Endothelial cell (in vitro differentiated cells): ENCODE results near the gene MPP2. TPM values are rescaled to one million over a fixed set of nuclear protein-coding genes. Genes with fewer than 3 reads are reported as not detected.
A peak's percentile ranks its signal among the peaks of the same experiment; 100 is the strongest.
"Not testable (repeated sequence)": the region's sequence is repeated elsewhere in the genome, so short reads cannot be mapped to it uniquely, and the experiment has no call there.

Experiments
- DNase-seq: peaks from one replicate; pipeline ENCODE4 v3.0.0; 2021; ENCODE audit warnings: low spot score
- H3K27ac Mint-ChIP-seq: one replicate; pipeline ENCODE4 v1.8.0; 2021; ENCODE audit warnings: mixed read lengths, inconsistent platforms; ENCODE audit not compliant: unreplicated experiment
- H3K27me3 Mint-ChIP-seq: one replicate; pipeline ENCODE4 v1.8.0; 2021; ENCODE audit warnings: mild to moderate bottlenecking, moderate library complexity, mixed read lengths, inconsistent platforms; ENCODE audit not compliant: unreplicated experiment
- H3K36me3 Mint-ChIP-seq: one replicate; pipeline ENCODE4 v1.8.0; 2021; ENCODE audit warnings: mild to moderate bottlenecking, low read depth, mixed read lengths, inconsistent platforms; ENCODE audit not compliant: unreplicated experiment
- H3K4me1 Mint-ChIP-seq: one replicate; pipeline ENCODE4 v1.8.0; 2021; ENCODE audit warnings: mild to moderate bottlenecking, mixed read lengths, inconsistent platforms; ENCODE audit not compliant: unreplicated experiment
- H3K4me3 Mint-ChIP-seq: one replicate; pipeline ENCODE4 v1.8.0; 2021; ENCODE audit warnings: mild to moderate bottlenecking, mixed read lengths, inconsistent platforms; ENCODE audit not compliant: unreplicated experiment
- H3K9me3 Mint-ChIP-seq: one replicate; pipeline ENCODE4 v1.8.0; 2021; ENCODE audit warnings: mixed read lengths, inconsistent platforms; ENCODE audit not compliant: unreplicated experiment
- total RNA-seq: library from RNA; stranded (reverse); fragmentation: NEBNext Ultra II Directional; extraction: Animal tissue kit (Norgen Biotek cat#: 25700); gene quantifications from one replicate; pipeline ENCODE4 v1.2.1, GENCODE V29; 2021; ENCODE audit not compliant: unreplicated experiment
- TF ChIP-seq, protein P1 (sequence below): fragments of 200-600 bp; sonication (generic); IDR thresholded peaks from one replicate; pipeline ENCODE4 v1.5.0; 2021; ENCODE audit warnings: antibody characterized with exemption; ENCODE audit not compliant: unreplicated experiment

The MPP2 gene
- total RNA-seq, 1 donor from 2014 or later: 8.4 TPM

DNA sequence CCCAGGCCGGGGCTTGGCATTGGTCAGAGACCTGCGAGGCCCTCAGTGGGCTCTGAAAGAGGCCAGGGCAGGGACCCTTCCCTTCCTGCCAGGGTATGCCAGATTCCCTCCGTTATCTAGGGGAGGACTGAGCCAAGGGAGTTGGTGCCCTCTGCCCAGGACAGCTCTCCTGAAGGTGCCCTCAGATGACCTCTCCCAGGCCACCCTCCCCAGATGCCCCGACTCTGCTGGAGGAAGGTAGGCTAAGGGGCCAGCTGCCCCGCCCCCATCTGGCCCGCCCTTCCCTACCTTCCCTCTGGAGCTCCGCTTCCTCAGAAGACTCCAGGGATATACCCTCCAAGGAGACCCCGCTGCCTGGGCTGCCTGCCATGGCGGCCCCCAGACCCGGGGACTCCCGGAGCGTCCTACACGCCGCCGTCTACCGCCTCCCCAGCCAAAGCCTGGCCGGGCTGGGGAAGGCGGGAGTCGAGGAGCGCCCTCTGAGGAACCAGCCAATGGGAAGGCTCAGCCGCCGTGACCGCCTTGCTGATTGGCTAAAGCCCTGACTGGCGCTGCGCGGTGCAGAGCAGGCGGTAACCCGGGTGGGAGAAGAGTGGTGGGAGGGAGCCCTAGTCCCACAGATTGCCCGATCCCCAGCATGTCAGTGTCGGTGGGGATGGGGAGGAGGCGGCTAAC, 7.0 kb downstream of the MPP2 start:
- Mint-ChIP-seq H3K36me3 (peaks cover 3% of the 10 kb centered on the region), H3K9me3 (no peaks in the 10 kb centered on the region), H3K4me3 (peak overlapping the region; percentile 83), H3K27me3 (peaks cover 5% of the 10 kb centered on the region), H3K4me1 (peaks cover 4% of the 10 kb centered on the region), H3K27ac (no peak overlapping the region)
- TF ChIP-seq, protein P1, sequence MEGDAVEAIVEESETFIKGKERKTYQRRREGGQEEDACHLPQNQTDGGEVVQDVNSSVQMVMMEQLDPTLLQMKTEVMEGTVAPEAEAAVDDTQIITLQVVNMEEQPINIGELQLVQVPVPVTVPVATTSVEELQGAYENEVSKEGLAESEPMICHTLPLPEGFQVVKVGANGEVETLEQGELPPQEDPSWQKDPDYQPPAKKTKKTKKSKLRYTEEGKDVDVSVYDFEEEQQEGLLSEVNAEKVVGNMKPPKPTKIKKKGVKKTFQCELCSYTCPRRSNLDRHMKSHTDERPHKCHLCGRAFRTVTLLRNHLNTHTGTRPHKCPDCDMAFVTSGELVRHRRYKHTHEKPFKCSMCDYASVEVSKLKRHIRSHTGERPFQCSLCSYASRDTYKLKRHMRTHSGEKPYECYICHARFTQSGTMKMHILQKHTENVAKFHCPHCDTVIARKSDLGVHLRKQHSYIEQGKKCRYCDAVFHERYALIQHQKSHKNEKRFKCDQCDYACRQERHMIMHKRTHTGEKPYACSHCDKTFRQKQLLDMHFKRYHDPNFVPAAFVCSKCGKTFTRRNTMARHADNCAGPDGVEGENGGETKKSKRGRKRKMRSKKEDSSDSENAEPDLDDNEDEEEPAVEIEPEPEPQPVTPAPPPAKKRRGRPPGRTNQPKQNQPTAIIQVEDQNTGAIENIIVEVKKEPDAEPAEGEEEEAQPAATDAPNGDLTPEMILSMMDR: no peak
- DNase-seq: peak; percentile 88

DNA sequence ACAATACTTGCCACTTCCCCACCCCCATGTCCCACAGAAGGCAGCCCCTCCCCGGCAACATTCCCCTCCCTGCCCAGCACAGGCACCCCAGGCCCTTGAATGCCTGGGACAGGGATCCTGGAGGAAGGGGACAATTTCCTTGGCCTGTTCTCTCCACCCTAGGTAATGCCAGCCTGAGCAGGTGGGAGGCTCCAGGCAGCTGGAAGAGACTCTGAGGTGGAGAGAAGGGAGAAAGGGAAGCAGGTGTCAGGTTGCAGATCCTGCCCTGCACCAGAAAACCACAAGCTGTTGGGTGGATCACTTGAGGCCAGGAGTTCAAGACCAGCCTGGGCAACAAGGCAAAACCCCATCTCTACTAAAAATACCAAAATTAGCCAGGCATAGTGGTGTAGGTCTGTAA, 8.9 kb downstream of the MPP2 start:
- Mint-ChIP-seq H3K4me3 (no peak overlapping the region), H3K27ac (no peak overlapping the region), H3K36me3 (peaks cover 3% of the 10 kb centered on the region), H3K4me1 (peaks cover 4% of the 10 kb centered on the region), H3K9me3 (no peaks in the 10 kb centered on the region), H3K27me3 (peaks cover 2% of the 10 kb centered on the region)
- TF ChIP-seq, protein P1: no peak
- DNase-seq: no peak

DNA sequence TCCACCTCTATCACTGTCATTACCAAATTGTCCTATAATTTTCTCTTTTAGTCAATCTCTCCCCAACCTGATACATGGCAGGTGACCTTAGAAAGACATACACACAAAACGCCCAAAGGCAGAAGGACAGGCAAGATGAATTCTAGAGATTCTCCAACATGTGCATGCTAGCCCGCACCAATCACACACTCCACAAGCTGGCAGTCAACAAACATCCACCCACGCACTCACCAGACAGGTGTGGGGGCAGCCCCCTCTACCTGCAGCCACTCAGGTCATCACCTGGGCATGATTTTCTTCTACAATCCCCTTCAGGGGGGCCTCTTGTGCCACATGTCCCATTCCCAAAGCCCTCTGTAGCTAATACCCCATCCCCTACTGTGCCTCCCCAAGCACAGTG, 9.5 kb downstream of the MPP2 start:
- DNase-seq: no peak
- H3K36me3 Mint-ChIP-seq: peaks cover 3% of the 10 kb centered on the region
- no peak overlapping the region for H3K4me3 Mint-ChIP-seq
- no peaks in the 10 kb centered on the region for H3K9me3 Mint-ChIP-seq
- H3K4me1 Mint-ChIP-seq: peaks cover 4% of the 10 kb centered on the region
- no peak overlapping the region for H3K27ac Mint-ChIP-seq
- peaks cover 2% of the 10 kb centered on the region for H3K27me3 Mint-ChIP-seq
- TF ChIP-seq, protein P1: no peak

DNA sequence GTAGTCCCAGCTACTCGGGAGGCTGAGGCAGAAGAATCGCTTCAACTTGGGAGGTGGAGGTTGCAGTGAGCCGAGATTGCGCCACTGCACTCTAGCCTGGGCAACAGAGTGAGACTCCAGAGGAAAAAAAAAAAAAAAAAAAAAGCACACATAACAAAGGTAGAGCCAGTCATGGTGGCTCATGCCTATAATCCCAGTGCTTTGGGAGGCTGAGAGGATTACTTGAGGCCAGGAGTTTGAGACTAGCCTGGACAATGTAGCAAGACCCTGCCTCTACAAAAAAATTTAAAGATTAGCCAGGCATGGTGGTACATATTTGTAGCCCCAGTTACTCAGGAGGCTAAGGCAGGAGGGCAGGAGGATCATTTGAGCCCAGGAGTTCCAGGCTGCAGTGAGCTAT, 12.8 kb downstream of the MPP2 start:
- not testable (repeated sequence) for H3K4me3 Mint-ChIP-seq, H3K9me3 Mint-ChIP-seq, H3K4me1 Mint-ChIP-seq, H3K27me3 Mint-ChIP-seq, DNase-seq, H3K36me3 Mint-ChIP-seq, H3K27ac Mint-ChIP-seq

DNA sequence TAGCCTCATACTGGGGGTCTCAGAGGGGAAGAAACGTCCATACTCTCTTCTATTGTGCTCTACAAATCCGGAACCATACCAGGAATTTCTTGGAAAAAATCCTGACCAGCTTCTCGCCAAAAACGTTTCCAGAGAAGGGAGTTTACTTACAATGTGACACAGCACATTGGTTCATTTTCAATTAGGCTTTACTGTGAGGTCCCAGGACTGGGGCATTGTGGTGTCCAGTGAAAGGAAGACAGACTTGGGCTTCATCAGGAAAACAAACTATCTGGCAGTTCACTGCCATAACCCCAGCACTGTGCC, 14.7 kb downstream of the MPP2 start:
- TF ChIP-seq, protein P1: no peak
- Mint-ChIP-seq H3K4me3 (no peak overlapping the region), H3K27ac (peak overlapping the region; percentile 24), H3K36me3 (peaks cover 6% of the 10 kb centered on the region), H3K4me1 (peaks cover 3% of the 10 kb centered on the region), H3K9me3 (no peaks in the 10 kb centered on the region), H3K27me3 (no peaks in the 10 kb centered on the region)
- no peak for DNase-seq
